Measurements from ENCODE around the gene DACT2. TPM values are rescaled to one million over a fixed set of nuclear protein-coding genes. Genes with fewer than 3 reads are reported as not detected.

DACT2 gene
- total RNA-seq, 1 experiment from 2014 or later: not detected

- TF ChIP-seq REST (IDR thresholded peaks at IDR 0.05; ENCODE audit: low read depth): no peak
- TF ChIP-seq POLR2A (IDR thresholded peaks at IDR 0.05; ENCODE audit: borderline replicate concordance, extremely low read depth, insufficient read depth, insufficient read length): no peak
- no peak for TF ChIP-seq SP1 (IDR thresholded peaks at IDR 0.05; ENCODE audit: low read depth)
Observed at GRCh38 chr6:168307015-168307694, 12.4 kb downstream of the DACT2 start (continued).

- ATAC-seq (no peak), DNase-seq (ENCODE audit: low read depth, low spot score) (no peak)
- no peaks in the 10 kb centered on the region; a peak in 1 of 4 replicates for H3K4me1 ChIP-seq (ENCODE audit: control insufficient read depth in 1 of 2, insufficient read depth in 2 of 2, low read length in 2 of 2)
- H4K20me1 ChIP-seq (ENCODE audit: insufficient read depth): no peaks in the 10 kb centered on the region
- H3K4me3 ChIP-seq (replicated peaks in 1 of 2; ENCODE audit: low read depth in 1 of 2, low read length in 2 of 2): no peak overlapping the region
- H3K36me3 ChIP-seq (ENCODE audit: control insufficient read depth in 1 of 2, insufficient read depth in 2 of 2, low read length in 2 of 2): no peaks in the 10 kb centered on the region
- H3K4me2 ChIP-seq (ENCODE audit: low read length): no peak overlapping the region
- H3K79me2 ChIP-seq (ENCODE audit: insufficient read depth, low read length): no peaks in the 10 kb centered on the region
- H3K9me3 ChIP-seq (ENCODE audit: control insufficient read depth in 1 of 2, insufficient read depth in 1 of 2, low read depth in 1 of 2, low read length in 2 of 2): no peaks in the 10 kb centered on the region
- no peak overlapping the region for H3K9ac ChIP-seq (ENCODE audit: low read length)
- ChIA-PET RAD21 (ENCODE audit: low non-redundant PET in 1 of 2, low total read pairs in 2 of 2, uncharacterized antibody in 2 of 2, unreplicated experiment in 2 of 2) (no interaction called here), CTCF (no interaction called here), POLR2A (no interaction called here)
- no peaks in the 10 kb centered on the region for H3K27me3 ChIP-seq (ENCODE audit: insufficient read depth, low read length)
- intact Hi-C loops (cut with micrococcal nuclease): no loop called here
- no TSS peak for BruUV-seq (replicated peaks)
- no peaks in the 10 kb centered on the region for H3K9me2 ChIP-seq (ENCODE audit: insufficient read depth)
- no peak overlapping the region for H3K27ac ChIP-seq (ENCODE audit: low read depth, low read length)
- H2AFZ ChIP-seq (ENCODE audit: low read depth, low read length, poor library complexity, severe bottlenecking): no peak overlapping the region
- no peak for TF ChIP-seq FOSL1 (IDR thresholded peaks at IDR 0.05; ENCODE audit: low read depth)
- TF ChIP-seq JUND (IDR thresholded peaks at IDR 0.05): no peak
- TF ChIP-seq SP1 (IDR thresholded peaks at IDR 0.05; ENCODE audit: low read depth): no peak
- no peak for TF ChIP-seq ZBTB33 (IDR thresholded peaks at IDR 0.05; ENCODE audit: extremely low read depth, insufficient replicate concordance, low read length)
- TF ChIP-seq MAX (IDR thresholded peaks at IDR 0.05): no peak
- no peak for TF ChIP-seq ZNF274 (IDR thresholded peaks at IDR 0.05; ENCODE audit: low read depth, low read length)
- TF ChIP-seq POLR2A (IDR thresholded peaks at IDR 0.05; ENCODE audit: borderline replicate concordance, extremely low read depth, insufficient read depth, insufficient read length): no peak
- TF ChIP-seq RAD21 (IDR thresholded peaks at IDR 0.05; ENCODE audit: low read depth): no peak
- no peak for TF ChIP-seq ELF1 (IDR thresholded peaks at IDR 0.05; ENCODE audit: borderline replicate concordance, low read depth)
- TF ChIP-seq ZFX (IDR thresholded peaks at IDR 0.05): no peak
- no peak for TF ChIP-seq REST (IDR thresholded peaks at IDR 0.05; ENCODE audit: low read depth)
- no peak for TF ChIP-seq YY1 (IDR thresholded peaks at IDR 0.05; ENCODE audit: extremely low read depth, insufficient replicate concordance, low read depth, low read length)
- no peak for TF ChIP-seq EZH2 (IDR thresholded peaks at IDR 0.05)
- TF ChIP-seq SRF (IDR thresholded peaks at IDR 0.05; ENCODE audit: low read depth): no peak
- TF ChIP-seq CEBPB (IDR thresholded peaks at IDR 0.05; ENCODE audit: low read depth): no peak
- no peak for TF ChIP-seq ATF3 (IDR thresholded peaks at IDR 0.05)
Observed at GRCh38 chr6:168305863-168306262, 13.7 kb downstream of the DACT2 start.

Measured in HCT116 (cell line).